HepG2 (cell line): Measurements from ENCODE around the gene LILRB5. TPM values are rescaled to one million over a fixed set of nuclear protein-coding genes. Genes with fewer than 3 reads are reported as not detected.
A peak's percentile ranks its signal among the peaks of the same experiment; 100 is the strongest.

Experiments used
- FOXC1 ChIP-seq: sonication (generic); formaldehyde crosslinking; IDR thresholded peaks from 2 replicates; pipeline ENCODE4 v1.8.0; 2022; ENCODE audit warnings: mild to moderate bottlenecking, missing genetic modification reagents, borderline replicate concordance
- FOXK1 ChIP-seq: sonication (generic); formaldehyde crosslinking; IDR thresholded peaks from 2 replicates; pipeline ENCODE4 v1.4.0; 2020; ENCODE audit warnings: low read depth, missing genetic modification reagents, borderline replicate concordance
- MEIS2 ChIP-seq: sonication (generic); formaldehyde crosslinking; IDR thresholded peaks from 2 replicates; pipeline ENCODE4 v1.9.0; 2021; ENCODE audit warnings: mild to moderate bottlenecking, missing genetic modification reagents
- PLRG1 ChIP-seq: fragments of 450-650 bp; conservative IDR thresholded peaks from 2 replicates; pipeline ENCODE4 v1.6.1; 2016
- PTBP1 ChIP-seq: fragments of 200-400 bp; formaldehyde crosslinking; IDR thresholded peaks from 2 replicates; pipeline ENCODE4 v1.6.1; 2018; ENCODE audit warnings: low read length, low read depth; ENCODE audit not compliant: poor library complexity, severe bottlenecking
- REXO4 ChIP-seq: sonication (generic); formaldehyde crosslinking; IDR thresholded peaks from 2 replicates; pipeline ENCODE4 v1.8.0; 2022; ENCODE audit warnings: missing genetic modification reagents, mild to moderate bottlenecking, borderline replicate concordance
- SKI ChIP-seq: fragments of 450-650 bp; IDR thresholded peaks from one replicate; pipeline ENCODE4 v1.6.1; 2018; ENCODE audit warnings: mild to moderate bottlenecking; ENCODE audit not compliant: partially characterized antibody
- SMAD1 ChIP-seq: sonication (generic); formaldehyde crosslinking; IDR thresholded peaks from 2 replicates; pipeline ENCODE4 v1.4.0; 2020; ENCODE audit warnings: missing genetic modification reagents, low read depth, mild to moderate bottlenecking, borderline replicate concordance
- SYNCRIP ChIP-seq: fragments of 200-400 bp; formaldehyde crosslinking; IDR thresholded peaks from 2 replicates; pipeline ENCODE4 v1.6.1; 2018; ENCODE audit warnings: mild to moderate bottlenecking, low read depth, low read length; ENCODE audit not compliant: insufficient read depth
- YY1 ChIP-seq: IDR thresholded peaks from 2 replicates; pipeline ENCODE4 v1.6.1; 2011; ENCODE audit warnings: low read length, low read depth, moderate library complexity, mild to moderate bottlenecking; ENCODE audit not compliant: insufficient read depth, insufficient replicate concordance
- ZNF296 ChIP-seq: sonication (generic); formaldehyde crosslinking; conservative IDR thresholded peaks from 2 replicates; pipeline ENCODE4 v1.5.0; 2020; ENCODE audit warnings: mild to moderate bottlenecking, missing genetic modification reagents
- ZNF569 ChIP-seq: sonication (generic); formaldehyde crosslinking; IDR thresholded peaks from 2 replicates; pipeline ENCODE4 v1.5.0; 2020; ENCODE audit warnings: mild to moderate bottlenecking, missing genetic modification reagents, moderate library complexity, borderline replicate concordance
- ZNF737 ChIP-seq: sonication (generic); formaldehyde crosslinking; IDR thresholded peaks from 2 replicates; pipeline ENCODE4 v1.5.0; 2020; ENCODE audit warnings: missing genetic modification reagents, mild to moderate bottlenecking, borderline replicate concordance
- ZNF780A ChIP-seq: sonication (generic); formaldehyde crosslinking; IDR thresholded peaks from 2 replicates; pipeline ENCODE4 v1.8.0; 2022; ENCODE audit warnings: mild to moderate bottlenecking, missing genetic modification reagents, moderate library complexity
- ZNF878 ChIP-seq: sonication (generic); formaldehyde crosslinking; IDR thresholded peaks from 2 replicates; pipeline ENCODE4 v1.8.1; 2023; ENCODE audit warnings: mild to moderate bottlenecking, missing genetic modification reagents, moderate library complexity
- ZZZ3 ChIP-seq: sonication (generic); formaldehyde crosslinking; IDR thresholded peaks from 2 replicates; pipeline ENCODE4 v1.4.0; 2020; ENCODE audit warnings: missing genetic modification reagents, mild to moderate bottlenecking, borderline replicate concordance
- polyA plus RNA-seq, 8 experiments: library from polyadenylated mRNA; depleted of rRNA in 3 of 8; stranded (reverse) in 7 of 8; unstranded in 1 of 8; fragments of >200 nt; fragmentation: Illumina TruSeq in 4 of 8; extraction: Trizol in 4 of 8; gene quantifications; 2 replicates each; pipeline versions ENCODE4 v1.2.1 to v1.2.3, GENCODE V29; 2011 to 2016; ENCODE audit warnings: low read depth in 4 of 8, missing spikeins in 1 of 8, mixed read lengths in 1 of 8; ENCODE audit not compliant: insufficient read depth in 1 of 8
- total RNA-seq, 5 experiments: library from RNA; depleted of rRNA; stranded (reverse); fragments of >200 nt; fragmentation: Illumina TruSeq; extraction: Trizol; gene quantifications; 2 replicates each; pipeline ENCODE4 v1.2.3, GENCODE V29; 2016; ENCODE audit warnings: low read depth in 1 of 5
- TF ChIP-seq, protein P1 (sequence below): sonication (generic); formaldehyde crosslinking; IDR thresholded peaks from 2 replicates; pipeline ENCODE4 v1.4.0; 2020; ENCODE audit warnings: missing genetic modification reagents
- TF ChIP-seq, protein P2 (sequence below): IDR thresholded peaks from 2 replicates; pipeline ENCODE4 v1.6.1; 2016; ENCODE audit warnings: low read depth, missing genetic modification reagents, missing compliant biosample characterization
- TF ChIP-seq, protein P3 (sequence below): sonication (generic); formaldehyde crosslinking; IDR thresholded peaks from 2 replicates; pipeline ENCODE4 v1.5.1; 2020; ENCODE audit warnings: mild to moderate bottlenecking, missing genetic modification reagents, moderate library complexity
- TF ChIP-seq, protein P4 (sequence below): IDR thresholded peaks from 2 replicates; pipeline ENCODE4 v1.6.1; 2012; ENCODE audit warnings: inconsistent platforms
- TF ChIP-seq, protein P5 (sequence below): sonication (generic); formaldehyde crosslinking; IDR thresholded peaks from 2 replicates; pipeline ENCODE4 v1.4.0; 2020; ENCODE audit warnings: missing genetic modification reagents

The LILRB5 gene
- total and polyA plus RNA-seq, 2 of the 13 experiments (the other 11 are each of a cell fraction or from before 2014, with no cell fraction given): not detected

DNA sequence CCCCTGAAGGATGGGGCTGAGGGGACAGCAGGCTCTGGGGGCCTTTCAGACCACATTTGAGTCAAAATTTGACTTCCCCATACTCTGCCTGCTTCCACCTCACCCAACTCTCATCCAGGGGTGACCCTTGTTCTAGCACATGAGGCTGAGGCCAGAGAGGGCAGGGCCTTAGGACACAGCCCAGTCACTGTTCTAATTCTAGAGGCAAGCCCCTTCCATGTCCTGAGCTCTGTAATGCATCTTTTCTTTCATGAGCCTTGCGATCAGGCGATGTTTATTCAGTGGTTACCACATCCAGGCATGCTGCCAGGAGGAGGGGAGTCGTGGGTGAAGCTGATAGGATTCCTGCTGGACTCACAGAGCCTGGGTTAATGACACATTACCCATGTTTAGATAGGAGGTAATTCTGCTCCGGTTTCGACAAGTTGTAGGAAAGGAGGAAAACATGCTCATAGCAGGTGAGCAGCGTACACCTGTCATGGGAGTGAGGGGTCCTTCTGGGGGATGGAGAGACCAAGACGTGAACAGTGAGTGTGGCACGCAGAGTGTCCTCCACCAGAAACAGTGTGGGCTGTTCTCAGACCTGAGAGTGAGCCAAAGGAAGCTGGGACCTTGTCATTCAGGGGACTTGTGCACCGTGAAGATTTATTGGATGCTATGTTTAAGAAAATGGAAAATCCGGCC, 47.1 kb downstream of the LILRB5 start (continued):
- TF ChIP-seq SYNCRIP (no peak), ZNF569 (no peak), ZNF296 (CRISPR knock-in tag) (no peak; the same call in none of the 2 replicates), PLRG1 (no peak), ZNF878 (CRISPR knock-in tag) (no peak), REXO4 (CRISPR knock-in tag) (no peak), FOXK1 (CRISPR knock-in tag) (peak; percentile 49; the same call in 1 of the 2 replicates), YY1 (no peak), PTBP1 (no peak), SKI (no peak), FOXC1 (no peak), SMAD1 (CRISPR knock-in tag) (no peak), ZNF780A (peak; percentile 55), ZNF737 (CRISPR knock-in tag) (no peak), ZZZ3 (no peak), MEIS2 (CRISPR knock-in tag) (0 out of 2 replicates have a peak, but pooled peaks have one; percentile 74)
- TF ChIP-seq, protein P1, sequence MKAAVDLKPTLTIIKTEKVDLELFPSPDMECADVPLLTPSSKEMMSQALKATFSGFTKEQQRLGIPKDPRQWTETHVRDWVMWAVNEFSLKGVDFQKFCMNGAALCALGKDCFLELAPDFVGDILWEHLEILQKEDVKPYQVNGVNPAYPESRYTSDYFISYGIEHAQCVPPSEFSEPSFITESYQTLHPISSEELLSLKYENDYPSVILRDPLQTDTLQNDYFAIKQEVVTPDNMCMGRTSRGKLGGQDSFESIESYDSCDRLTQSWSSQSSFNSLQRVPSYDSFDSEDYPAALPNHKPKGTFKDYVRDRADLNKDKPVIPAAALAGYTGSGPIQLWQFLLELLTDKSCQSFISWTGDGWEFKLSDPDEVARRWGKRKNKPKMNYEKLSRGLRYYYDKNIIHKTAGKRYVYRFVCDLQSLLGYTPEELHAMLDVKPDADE (CRISPR knock-in tag): no peak
- TF ChIP-seq, protein P2, sequence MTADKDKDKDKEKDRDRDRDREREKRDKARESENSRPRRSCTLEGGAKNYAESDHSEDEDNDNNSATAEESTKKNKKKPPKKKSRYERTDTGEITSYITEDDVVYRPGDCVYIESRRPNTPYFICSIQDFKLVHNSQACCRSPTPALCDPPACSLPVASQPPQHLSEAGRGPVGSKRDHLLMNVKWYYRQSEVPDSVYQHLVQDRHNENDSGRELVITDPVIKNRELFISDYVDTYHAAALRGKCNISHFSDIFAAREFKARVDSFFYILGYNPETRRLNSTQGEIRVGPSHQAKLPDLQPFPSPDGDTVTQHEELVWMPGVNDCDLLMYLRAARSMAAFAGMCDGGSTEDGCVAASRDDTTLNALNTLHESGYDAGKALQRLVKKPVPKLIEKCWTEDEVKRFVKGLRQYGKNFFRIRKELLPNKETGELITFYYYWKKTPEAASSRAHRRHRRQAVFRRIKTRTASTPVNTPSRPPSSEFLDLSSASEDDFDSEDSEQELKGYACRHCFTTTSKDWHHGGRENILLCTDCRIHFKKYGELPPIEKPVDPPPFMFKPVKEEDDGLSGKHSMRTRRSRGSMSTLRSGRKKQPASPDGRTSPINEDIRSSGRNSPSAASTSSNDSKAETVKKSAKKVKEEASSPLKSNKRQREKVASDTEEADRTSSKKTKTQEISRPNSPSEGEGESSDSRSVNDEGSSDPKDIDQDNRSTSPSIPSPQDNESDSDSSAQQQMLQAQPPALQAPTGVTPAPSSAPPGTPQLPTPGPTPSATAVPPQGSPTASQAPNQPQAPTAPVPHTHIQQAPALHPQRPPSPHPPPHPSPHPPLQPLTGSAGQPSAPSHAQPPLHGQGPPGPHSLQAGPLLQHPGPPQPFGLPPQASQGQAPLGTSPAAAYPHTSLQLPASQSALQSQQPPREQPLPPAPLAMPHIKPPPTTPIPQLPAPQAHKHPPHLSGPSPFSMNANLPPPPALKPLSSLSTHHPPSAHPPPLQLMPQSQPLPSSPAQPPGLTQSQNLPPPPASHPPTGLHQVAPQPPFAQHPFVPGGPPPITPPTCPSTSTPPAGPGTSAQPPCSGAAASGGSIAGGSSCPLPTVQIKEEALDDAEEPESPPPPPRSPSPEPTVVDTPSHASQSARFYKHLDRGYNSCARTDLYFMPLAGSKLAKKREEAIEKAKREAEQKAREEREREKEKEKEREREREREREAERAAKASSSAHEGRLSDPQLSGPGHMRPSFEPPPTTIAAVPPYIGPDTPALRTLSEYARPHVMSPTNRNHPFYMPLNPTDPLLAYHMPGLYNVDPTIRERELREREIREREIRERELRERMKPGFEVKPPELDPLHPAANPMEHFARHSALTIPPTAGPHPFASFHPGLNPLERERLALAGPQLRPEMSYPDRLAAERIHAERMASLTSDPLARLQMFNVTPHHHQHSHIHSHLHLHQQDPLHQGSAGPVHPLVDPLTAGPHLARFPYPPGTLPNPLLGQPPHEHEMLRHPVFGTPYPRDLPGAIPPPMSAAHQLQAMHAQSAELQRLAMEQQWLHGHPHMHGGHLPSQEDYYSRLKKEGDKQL (CRISPR knock-in tag): peak; percentile 72; the same call in 1 of the 2 replicates
- TF ChIP-seq, protein P3, sequence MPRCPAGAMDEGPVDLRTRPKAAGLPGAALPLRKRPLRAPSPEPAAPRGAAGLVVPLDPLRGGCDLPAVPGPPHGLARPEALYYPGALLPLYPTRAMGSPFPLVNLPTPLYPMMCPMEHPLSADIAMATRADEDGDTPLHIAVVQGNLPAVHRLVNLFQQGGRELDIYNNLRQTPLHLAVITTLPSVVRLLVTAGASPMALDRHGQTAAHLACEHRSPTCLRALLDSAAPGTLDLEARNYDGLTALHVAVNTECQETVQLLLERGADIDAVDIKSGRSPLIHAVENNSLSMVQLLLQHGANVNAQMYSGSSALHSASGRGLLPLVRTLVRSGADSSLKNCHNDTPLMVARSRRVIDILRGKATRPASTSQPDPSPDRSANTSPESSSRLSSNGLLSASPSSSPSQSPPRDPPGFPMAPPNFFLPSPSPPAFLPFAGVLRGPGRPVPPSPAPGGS (CRISPR knock-in tag): no peak
- TF ChIP-seq, protein P4, sequence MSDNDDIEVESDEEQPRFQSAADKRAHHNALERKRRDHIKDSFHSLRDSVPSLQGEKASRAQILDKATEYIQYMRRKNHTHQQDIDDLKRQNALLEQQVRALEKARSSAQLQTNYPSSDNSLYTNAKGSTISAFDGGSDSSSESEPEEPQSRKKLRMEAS: peak; percentile 56; the same call in 1 of the 2 replicates
- TF ChIP-seq, protein P5, sequence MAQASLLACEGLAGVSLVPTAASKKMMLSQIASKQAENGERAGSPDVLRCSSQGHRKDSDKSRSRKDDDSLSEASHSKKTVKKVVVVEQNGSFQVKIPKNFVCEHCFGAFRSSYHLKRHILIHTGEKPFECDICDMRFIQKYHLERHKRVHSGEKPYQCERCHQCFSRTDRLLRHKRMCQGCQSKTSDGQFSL (CRISPR knock-in tag): no peak; the same call in 1 of the 2 replicates
